Measurements from ENCODE around the gene RTRAF. TPM values are rescaled to one million over a fixed set of nuclear protein-coding genes. Genes with fewer than 3 reads are reported as not detected.

Gene RTRAF
- polyA plus RNA-seq, 12 donors: 215 to 313 (median 243) TPM; not detected in 1

- DNase-seq: no peak
Measured at GRCh38 chr14:52015411-52016030, 26.2 kb downstream of the RTRAF start.

- no peak for DNase-seq
Measured at GRCh38 chr14:52018252-52018651, 28.9 kb downstream of the RTRAF start.

GRCh38 chr14:52018970-52019369 lies 29.6 kb downstream of the RTRAF start:
- no peak for DNase-seq

GRCh38 chr14:52020161-52020714 lies 30.9 kb downstream of the RTRAF start:
- DNase-seq: no peak

- no peak for DNase-seq
Measured at GRCh38 chr14:52020866-52021717, 31.7 kb downstream of the RTRAF start.

- DNase-seq: no peak
Measured at GRCh38 chr14:52021957-52022600, 32.7 kb downstream of the RTRAF start.

- DNase-seq: peak; percentile 83
Measured at GRCh38 chr14:52023518-52023917, 34.2 kb downstream of the RTRAF start.

GRCh38 chr14:52025310-52025709 lies 36.0 kb downstream of the RTRAF start:
- DNase-seq: no peak

- DNase-seq: no peak
Measured at GRCh38 chr14:52026017-52026660, 36.8 kb downstream of the RTRAF start.

- DNase-seq: peak; percentile 57
Measured at GRCh38 chr14:52026901-52027300, 37.6 kb downstream of the RTRAF start.

GRCh38 chr14:52029881-52030280 lies 40.5 kb downstream of the RTRAF start:
- no peak for DNase-seq

- DNase-seq: no peak
Measured at GRCh38 chr14:52031781-52032180, 42.4 kb downstream of the RTRAF start.

GRCh38 chr14:52032204-52032801 lies 43.0 kb downstream of the RTRAF start:
- DNase-seq: no peak

GRCh38 chr14:52033101-52033642 lies 43.8 kb downstream of the RTRAF start:
- DNase-seq: no peak

- no peak for DNase-seq
Measured at GRCh38 chr14:52039124-52039815, 49.9 kb downstream of the RTRAF start.

- no peak for DNase-seq
Measured at GRCh38 chr14:52040598-52040997, 51.3 kb downstream of the RTRAF start.

GRCh38 chr14:52042371-52043289 lies 53.3 kb downstream of the RTRAF start:
- DNase-seq: no peak

- DNase-seq: no peak
Measured at GRCh38 chr14:52043690-52044089, 54.3 kb downstream of the RTRAF start.

- DNase-seq: peak; percentile 65
Measured at GRCh38 chr14:52044791-52045522, 55.6 kb downstream of the RTRAF start.

Data from muscle of arm (tissue), 12 donors.